GM21576 (cell line): ENCODE measurements around the gene TRIM27.
A peak's percentile ranks its signal among the peaks of the same experiment; 100 is the strongest.
"Not testable (repeated sequence)": the region's sequence is repeated elsewhere in the genome, so short reads cannot be mapped to it uniquely, and the experiment has no call there.

Source experiments
- ATAC-seq: cut with Tn5 transposase; IDR thresholded peaks from one replicate; pipeline ENCODE4 v1.9.1; 2021; ENCODE audit warnings: mild to moderate bottlenecking, moderate library complexity; ENCODE audit not compliant: unreplicated experiment

Gene TRIM27

GRCh38 chr6:28943223-28943556, 19.4 kb upstream of the TRIM27 start:
- no peak for ATAC-seq

DNA sequence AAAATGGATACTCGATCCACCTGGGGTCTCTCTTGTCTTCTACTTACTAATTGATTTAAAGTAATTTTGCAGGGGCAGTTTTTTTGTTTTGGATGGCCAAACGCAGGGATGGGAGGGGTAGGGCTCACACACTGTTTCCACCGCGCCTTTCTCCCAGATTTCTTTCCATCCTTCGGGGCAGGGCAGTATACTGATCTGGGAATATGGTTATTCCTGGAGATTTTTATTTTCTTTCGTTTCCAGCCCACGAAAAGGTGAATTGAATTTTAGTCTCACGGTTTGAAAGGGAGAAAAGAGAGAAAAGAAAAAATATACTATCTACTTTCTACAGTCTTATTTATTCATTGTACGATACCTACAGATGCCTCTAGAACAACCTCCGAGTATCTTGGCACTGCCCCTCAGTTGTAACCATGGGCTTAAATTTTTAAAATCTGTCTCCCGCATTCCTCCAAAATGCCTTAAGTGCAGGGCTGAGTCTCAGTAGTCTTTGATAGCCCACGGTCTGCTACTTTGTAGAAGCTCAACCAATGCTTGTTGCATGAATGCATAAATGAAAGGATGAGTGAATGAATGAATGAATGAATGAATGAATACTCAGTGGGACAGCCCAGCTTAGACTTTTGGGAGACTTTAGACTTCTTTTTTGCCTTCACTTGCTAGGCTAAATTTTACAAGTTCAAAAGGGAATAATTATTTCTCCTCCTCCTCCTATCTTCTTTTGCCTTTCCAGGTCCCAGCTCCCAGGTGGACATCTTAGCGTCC, 18.1 kb upstream of the TRIM27 start:
- no peak for ATAC-seq

DNA sequence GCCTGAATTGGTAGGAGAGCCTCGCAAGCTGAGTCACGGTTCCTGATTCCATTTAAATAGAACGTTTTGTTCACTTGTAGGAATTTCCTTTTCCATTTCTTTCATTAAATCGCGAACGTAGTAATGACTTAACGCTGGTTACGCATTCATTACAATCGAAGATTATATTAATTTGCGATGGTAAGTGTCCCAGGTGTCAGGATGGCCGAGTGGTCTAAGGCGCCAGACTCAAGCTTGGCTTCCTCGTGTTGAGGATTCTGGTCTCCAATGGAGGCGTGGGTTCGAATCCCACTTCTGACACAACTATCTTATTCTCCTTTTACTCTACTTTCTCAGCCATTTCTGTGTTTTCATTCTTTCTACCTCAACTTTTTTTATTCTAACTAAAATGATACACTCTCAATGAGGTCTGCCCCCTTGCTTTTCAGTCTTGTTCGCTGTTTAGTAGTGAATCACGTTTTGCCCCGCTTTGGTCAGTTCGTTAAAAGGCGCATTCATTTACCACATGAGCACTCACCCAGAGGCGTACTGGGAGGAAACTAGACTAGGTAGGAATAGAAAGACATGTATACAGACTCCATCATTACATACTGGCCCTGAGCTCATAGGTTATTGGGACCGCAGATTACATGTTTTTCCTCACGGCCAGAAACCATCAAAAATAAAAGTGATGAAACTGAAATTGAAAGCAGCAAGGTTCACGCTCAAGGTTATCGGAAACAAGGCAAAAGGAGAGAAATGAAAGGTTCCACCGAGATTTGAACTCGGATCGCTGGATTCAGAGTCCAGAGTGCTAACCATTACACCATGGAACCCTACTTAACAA, 17.3 kb upstream of the TRIM27 start:
- peak; percentile 62 for ATAC-seq

DNA sequence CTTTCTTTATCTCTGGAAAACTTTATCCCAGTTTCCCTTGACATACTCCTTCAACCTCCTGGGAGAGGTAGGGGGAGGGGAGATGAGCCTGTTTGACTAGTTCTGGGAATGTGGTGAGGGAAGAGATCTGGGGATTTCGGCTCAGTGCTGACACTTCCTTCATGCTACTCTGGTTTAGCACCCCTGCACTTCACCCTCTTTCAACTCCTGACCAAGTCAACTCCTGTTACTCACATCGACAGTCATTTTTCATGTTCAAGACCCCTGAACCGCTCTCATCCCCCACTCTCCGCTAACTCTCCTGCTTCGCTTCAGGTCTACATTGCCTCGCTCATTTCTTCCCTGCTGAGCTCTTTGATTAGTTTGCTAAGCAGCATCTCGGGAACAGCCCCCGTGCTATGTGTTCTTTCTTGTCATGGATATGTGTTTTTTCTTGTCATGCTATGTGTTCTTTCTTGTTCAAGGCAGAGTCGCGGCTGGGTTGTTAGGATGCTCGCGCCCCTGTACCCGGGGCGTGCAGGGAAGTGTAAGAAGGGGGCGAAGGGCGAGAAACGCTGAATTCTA, 16.6 kb upstream of the TRIM27 start:
- no peak for ATAC-seq

DNA sequence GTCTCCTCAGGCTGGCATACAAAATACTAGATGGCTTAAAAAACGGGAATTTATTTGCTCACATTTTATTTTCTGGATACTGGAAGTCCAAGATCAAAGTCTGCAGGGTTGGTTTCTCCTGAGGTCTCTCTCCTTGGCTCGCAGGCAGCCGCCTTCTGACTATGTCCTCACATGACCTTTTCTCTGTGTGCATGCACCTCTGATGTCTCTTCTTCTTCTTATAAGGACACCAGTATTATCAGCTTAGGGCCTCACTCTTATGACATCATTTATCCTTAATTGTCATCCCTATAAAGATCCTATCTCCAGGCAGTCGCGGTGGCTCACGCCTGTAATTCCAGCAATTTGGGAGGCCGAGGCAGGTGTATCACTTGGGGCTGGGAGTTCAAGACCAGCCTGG, 9.3 kb upstream of the TRIM27 start:
- no peak for ATAC-seq

DNA sequence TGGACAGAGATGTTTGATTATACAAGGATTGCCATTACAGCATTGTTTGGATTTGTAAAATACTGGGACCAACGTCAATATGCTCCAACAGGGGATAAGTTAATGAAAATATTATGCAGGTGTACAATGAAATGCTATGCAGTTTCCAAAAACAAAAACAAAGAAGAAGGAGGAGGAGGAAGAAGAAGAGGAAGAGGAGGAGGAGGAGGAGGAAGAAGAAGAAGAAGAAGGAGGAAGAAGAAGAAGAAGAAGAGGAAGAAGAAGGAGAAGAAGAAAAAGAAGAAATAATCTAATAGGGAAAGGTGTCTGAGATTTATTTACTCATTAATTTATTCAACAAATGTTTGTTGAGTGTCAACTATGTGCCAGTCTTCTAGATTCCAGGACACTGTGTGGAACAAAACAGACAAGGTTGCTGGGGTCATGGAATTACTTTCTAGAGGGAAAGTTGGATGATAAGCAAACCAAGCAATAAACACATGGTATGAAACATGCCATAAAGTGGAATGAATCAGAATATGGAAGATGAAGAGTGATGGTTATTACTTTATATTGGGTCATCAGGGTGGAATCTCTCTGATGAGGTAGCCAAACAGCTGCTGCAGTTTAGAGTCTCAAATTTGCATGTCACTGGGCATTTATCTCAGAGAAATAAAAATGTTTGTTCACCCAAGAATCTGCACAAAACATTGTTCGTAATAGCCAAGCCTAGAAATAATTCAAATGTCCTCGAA, 6.3 kb upstream of the TRIM27 start:
- ATAC-seq: no peak

DNA sequence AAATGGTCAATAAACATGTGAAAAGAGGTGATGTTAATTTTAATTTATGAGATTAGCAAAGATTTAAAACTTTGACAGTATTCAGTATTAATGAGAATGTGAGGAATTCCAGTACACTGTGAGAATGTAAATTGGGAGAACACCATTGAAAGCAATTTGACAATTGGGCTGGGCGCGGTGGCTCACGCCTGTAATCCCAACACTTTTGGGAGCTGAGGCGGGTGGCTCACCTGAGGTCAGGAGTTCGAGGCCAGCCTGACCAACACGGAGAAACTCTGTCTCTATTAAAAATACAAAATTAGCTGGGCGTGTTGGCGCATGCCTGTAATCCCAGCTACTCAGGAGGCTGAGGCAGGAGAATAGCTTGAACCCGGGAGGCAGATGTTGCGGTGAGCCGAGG, 5.6 kb upstream of the TRIM27 start:
- not testable (repeated sequence) for ATAC-seq

GRCh38 chr6:28927846-28928245, 4.1 kb upstream of the TRIM27 start:
- no peak for ATAC-seq

- ATAC-seq: peak; percentile 25
These were observed 916 bp downstream of the TRIM27 start for GRCh38 chr6:28922821-28923317.

DNA sequence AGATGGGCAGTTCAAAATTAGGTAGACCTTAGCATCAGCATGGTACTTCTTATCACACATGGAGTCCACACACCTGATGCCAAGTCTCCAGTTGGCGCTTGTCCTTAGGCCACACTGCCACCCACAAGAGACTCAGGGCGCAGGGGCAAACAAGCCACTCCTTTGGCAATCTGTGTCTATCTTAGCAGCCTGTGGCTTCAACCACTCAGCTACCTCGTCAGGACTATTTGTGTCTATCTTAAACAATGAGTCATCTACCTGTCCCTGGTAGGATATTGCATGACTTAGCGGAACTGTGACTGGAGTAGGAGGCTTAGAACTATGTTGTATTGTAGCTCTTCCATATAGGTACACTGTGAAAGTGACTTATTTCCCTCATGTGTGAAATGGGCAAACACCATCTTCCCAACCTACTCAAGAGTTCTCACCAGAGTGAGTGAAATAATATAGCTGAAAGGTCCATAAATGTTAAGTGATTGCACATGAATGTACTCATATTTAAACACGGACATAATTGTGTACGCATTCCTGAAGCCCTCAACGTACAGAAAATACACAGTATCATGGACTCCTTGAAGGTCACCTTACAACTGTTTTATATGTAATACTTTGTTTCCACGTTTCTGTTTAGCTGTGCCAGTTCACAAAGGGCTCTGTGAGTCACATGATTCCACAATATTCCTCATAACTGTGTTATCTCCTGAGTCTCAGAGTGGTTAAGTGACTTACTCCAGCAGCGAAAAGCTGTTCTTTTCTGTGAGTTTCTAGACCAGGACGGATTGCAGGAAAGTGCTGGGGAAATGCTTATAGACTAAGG, 1.6 kb downstream of the TRIM27 start:
- no peak for ATAC-seq

DNA sequence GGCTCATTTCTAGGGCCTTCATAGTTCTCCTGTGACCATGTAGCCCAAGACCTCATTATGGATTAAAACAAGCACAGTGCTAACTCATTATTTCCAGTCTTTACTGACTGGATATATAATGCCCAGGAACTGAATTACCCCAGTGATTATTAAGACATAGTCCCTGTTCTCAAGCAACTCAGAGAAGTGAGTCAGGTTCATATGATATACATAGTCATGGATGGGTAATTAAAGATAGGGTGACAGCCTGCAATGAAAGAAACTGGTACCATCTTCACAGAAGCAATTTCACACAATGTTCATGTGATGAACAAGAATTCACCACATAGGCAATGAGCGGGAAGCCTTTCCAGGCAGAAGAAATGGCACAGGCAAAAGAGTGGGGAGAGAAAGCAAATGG, 3.5 kb downstream of the TRIM27 start:
- ATAC-seq: no peak

GRCh38 chr6:28914941-28915340, 8.8 kb downstream of the TRIM27 start:
- ATAC-seq: no peak

GRCh38 chr6:28910901-28911690, 12.7 kb downstream of the TRIM27 start:
- no peak for ATAC-seq

- no peak for ATAC-seq
These were observed 16.4 kb downstream of the TRIM27 start for GRCh38 chr6:28907394-28907793.

DNA sequence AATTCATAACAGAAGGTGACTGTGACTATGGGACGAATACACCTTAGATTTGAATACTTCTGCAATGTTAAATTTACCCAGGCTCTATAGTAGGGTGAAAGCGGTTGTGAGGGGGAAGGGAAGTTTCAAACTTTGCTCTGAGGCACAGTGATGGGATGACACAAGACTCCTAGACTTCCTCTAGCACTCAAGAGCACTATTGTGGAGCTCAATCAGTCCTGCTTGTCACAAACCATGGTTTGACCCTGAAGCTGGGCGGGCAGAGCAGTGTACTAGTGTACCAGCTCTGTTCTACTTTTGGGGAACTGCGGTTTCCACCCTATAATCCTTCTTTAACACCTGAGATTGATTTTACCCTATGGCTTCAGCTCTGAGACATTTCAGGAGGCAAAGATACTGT, 17.1 kb downstream of the TRIM27 start:
- ATAC-seq: no peak

DNA sequence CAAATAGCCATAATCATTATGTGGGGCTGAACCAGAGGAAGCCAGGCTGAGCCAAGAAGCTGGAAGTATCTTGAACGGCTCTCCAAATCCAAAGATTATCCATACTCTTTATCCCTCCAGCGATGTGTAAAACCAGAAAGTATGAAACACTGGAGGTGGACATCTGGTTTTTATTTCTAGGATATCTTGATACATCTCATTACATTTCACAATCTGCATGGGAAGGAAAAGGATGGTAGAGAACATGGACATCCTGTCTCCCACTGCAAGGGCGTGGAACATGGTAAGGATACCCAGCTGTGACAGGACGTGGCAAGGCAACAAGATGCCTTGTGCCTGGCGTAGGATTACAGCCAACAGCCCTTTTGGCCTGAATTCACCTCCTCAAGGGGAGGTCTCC, 20.1 kb downstream of the TRIM27 start:
- ATAC-seq: no peak

DNA sequence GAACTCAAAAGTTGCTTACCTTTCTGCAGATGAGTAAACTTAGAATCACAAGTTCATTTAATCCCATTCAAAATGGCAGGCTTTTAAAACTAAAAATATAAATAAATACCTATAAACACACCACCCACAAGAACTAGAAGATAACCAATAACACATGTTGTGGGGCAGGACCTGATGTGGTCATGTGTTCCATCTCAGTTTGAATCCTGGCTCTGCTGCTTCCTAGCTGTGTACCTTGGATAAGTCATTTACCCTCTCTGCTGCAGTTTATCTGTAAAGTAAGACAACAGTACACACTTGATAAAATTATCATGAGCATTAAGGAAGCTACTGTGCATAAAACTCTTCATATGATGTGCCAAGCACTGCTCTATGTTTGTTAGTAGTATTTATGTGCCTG, 22.0 kb downstream of the TRIM27 start:
- ATAC-seq: no peak

- ATAC-seq: no peak
These were observed 23.1 kb downstream of the TRIM27 start for GRCh38 chr6:28900577-28901256.

DNA sequence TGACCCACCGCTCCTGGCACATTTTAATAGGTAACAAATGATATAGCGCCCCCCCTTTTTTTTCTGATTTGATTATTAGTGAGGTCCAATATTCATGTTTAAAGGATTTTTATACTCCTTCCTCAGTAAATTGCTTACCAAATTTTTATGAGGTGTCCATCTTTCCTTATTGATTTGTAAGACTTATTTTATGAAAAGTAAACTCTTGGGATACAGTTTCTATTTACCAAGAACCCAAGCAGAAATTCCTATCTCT, 25.1 kb downstream of the TRIM27 start:
- no peak for ATAC-seq
